Keratinocyte (primary cell): ENCODE data around the gene VWA5B2. TPM values are rescaled to one million over a fixed set of nuclear protein-coding genes. Genes with fewer than 3 reads are reported as not detected.

Source experiments
- DNase-seq: peaks from one replicate; pipeline ENCODE4 v3.0.0-alpha.2; 2011; ENCODE audit warnings: low read depth, missing footprints, low spot score
- FAIRE-seq: peaks from 2 replicates; lab custom pipeline; 2011; peaks lifted over from hg19 to GRCh38; lab: Jason Lieb, UNC
- H2AFZ ChIP-seq: 2 replicates; pipeline ENCODE4 v1.6.0; 2012; ENCODE audit warnings: low read length, control low read depth, inconsistent platforms; ENCODE audit not compliant: control insufficient read depth
- H3K27ac ChIP-seq: 2 replicates; pipeline ENCODE4 v1.5.1; 2011; ENCODE audit warnings: low read length; ENCODE audit not compliant: control insufficient read depth, insufficient read depth
- H3K27me3 ChIP-seq: 3 replicates; pipeline ENCODE4 v1.6.0; 2011; ENCODE audit warnings: low read length; ENCODE audit not compliant: control insufficient read depth, insufficient read depth; ENCODE audit errors: extremely low read depth
- H3K36me3 ChIP-seq, 2 experiments: 2 replicates in 1 of 2; 3 replicates in 1 of 2; pipeline ENCODE4 v1.5.1; 2011; ENCODE audit warnings: low read length in 2 of 2, mild to moderate bottlenecking in 1 of 2; ENCODE audit not compliant: control insufficient read depth in 2 of 2, insufficient read depth in 2 of 2; ENCODE audit errors: extremely low read depth in 1 of 2
- H3K4me1 ChIP-seq: 3 replicates; pipeline ENCODE4 v1.5.1; 2011; ENCODE audit warnings: low read length; ENCODE audit not compliant: control insufficient read depth, insufficient read depth; ENCODE audit errors: extremely low read depth
- H3K4me2 ChIP-seq: 3 replicates; pipeline ENCODE4 v1.6.0; 2011; ENCODE audit warnings: low read depth, low read length; ENCODE audit not compliant: control insufficient read depth, insufficient read depth; ENCODE audit errors: extremely low read depth
- H3K4me3 ChIP-seq, 3 experiments: fragments of 200-600 bp in 1 of 3; sonication (generic) in 1 of 3; 2 replicates in 2 of 3; 3 replicates in 1 of 3; pipeline ENCODE4 v1.5.1; 2011 to 2016; ENCODE audit warnings: low read length in 3 of 3, mild to moderate bottlenecking in 3 of 3, control low read depth in 2 of 3, inconsistent platforms in 1 of 3, low read depth in 1 of 3, mixed read lengths in 1 of 3, mixed run types in 1 of 3, moderate library complexity in 1 of 3; ENCODE audit not compliant: control insufficient read depth in 2 of 3, insufficient read depth in 2 of 3; ENCODE audit errors: extremely low read depth in 1 of 3
- H3K79me2 ChIP-seq: 2 replicates; pipeline ENCODE4 v1.6.0; 2012; ENCODE audit warnings: low read length; ENCODE audit not compliant: control insufficient read depth, insufficient read depth
- H3K9ac ChIP-seq: 3 replicates; pipeline ENCODE4 v1.6.0; 2011; ENCODE audit warnings: low read length; ENCODE audit not compliant: control insufficient read depth, insufficient read depth; ENCODE audit errors: extremely low read depth
- H3K9me1 ChIP-seq: 3 replicates; pipeline ENCODE4 v1.6.0; 2011; ENCODE audit warnings: low read length; ENCODE audit not compliant: control insufficient read depth, insufficient read depth; ENCODE audit errors: extremely low read depth
- H3K9me3 ChIP-seq: 2 replicates; pipeline ENCODE4 v1.5.1; 2012; ENCODE audit warnings: low read depth, low read length; ENCODE audit not compliant: control insufficient read depth
- H4K20me1 ChIP-seq: 3 replicates; pipeline ENCODE4 v1.6.0; 2011; ENCODE audit warnings: low read length; ENCODE audit not compliant: control insufficient read depth, insufficient read depth; ENCODE audit errors: extremely low read depth
- EZH2 ChIP-seq: IDR thresholded peaks from one replicate; pipeline ENCODE4 v1.6.1; 2012; ENCODE audit warnings: inconsistent platforms, mild to moderate bottlenecking, low read length, moderate library complexity
- dilution Hi-C: fragments of 300-500 bp; cut with MboI; formaldehyde crosslinking; loops from one replicate; pipeline ENCODE4 v1.7.0; 2020; ENCODE audit warnings: low sequenced_read_pairs; ENCODE audit not compliant: extremely low pct_ligation_motif_present
- polyA plus RNA-seq, 5 experiments: library from polyadenylated mRNA; depleted of rRNA in 3 of 5; stranded (reverse) in 3 of 5; stranded (forward) in 1 of 5; unstranded in 1 of 5; fragments of >200 nt; gene quantifications; 1 replicate in 1 of 5; 2 replicates in 3 of 5; 3 replicates in 1 of 5; pipeline versions ENCODE4 v1.2.1 to v1.2.3, GENCODE V29; 2011 to 2012; ENCODE audit warnings: missing spikeins in 2 of 5, low read depth in 1 of 5, low replicate concordance in 1 of 5
- TF ChIP-seq, protein P1 (sequence below), 3 experiments: IDR thresholded peaks in 1 of 3; conservative IDR thresholded peaks in 1 of 3; optimal IDR thresholded peaks in 1 of 3; 2 replicates in 2 of 3; 3 replicates in 1 of 3; pipeline versions ENCODE3 to v1.5.1; 2011; ENCODE audit warnings: low read length in 3 of 3, mild to moderate bottlenecking in 3 of 3, moderate library complexity in 2 of 3, control low read depth in 1 of 3, inconsistent platforms in 1 of 3; ENCODE audit not compliant: insufficient read depth in 2 of 3; ENCODE audit errors: extremely low read depth in 1 of 3

The VWA5B2 gene
- polyA plus RNA-seq, 1 donor (not counting 4 experiments of a cell fraction or from before 2014, with no cell fraction given), result not detected

DNA sequence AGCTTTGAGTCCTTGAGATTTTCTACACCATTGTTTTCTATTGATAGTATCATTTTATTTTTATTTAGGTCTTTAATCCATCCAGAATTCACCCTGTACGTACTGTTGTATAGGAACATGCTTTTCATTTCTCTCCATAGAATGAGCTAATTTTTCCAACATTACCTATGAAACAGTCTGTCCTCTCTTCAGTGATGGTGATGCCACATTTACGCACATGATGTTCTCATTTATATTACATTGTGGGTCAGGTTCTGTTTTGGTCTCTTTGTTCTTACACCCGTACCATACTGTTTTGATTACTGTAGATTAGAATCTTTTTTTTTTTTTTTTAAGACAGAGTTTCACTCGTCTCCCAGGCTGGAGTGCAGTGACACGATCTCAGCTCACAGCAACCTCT, 17.7 kb upstream of the VWA5B2 start:
- Histone ChIP-seq H3K4me2 (no peak overlapping the region), H3K36me3 (no peaks in the 10 kb centered on the region), H3K27me3 (peaks cover under 1% of the 10 kb centered on the region), H3K4me1 (no peaks in the 10 kb centered on the region), H3K4me3 (no peak overlapping the region), H3K9me1 (no peaks in the 10 kb centered on the region), H3K79me2 (no peaks in the 10 kb centered on the region), H4K20me1 (no peaks in the 10 kb centered on the region), H3K9me3 (no peaks in the 10 kb centered on the region), H3K9ac (no peak overlapping the region), H2AFZ (no peak overlapping the region), H3K27ac (no peak overlapping the region)
- DNase-seq, result no peak
- dilution Hi-C loops, result no loop called here
- FAIRE-seq, result no peak
- no peak for TF ChIP-seq EZH2
- TF ChIP-seq, protein P1, sequence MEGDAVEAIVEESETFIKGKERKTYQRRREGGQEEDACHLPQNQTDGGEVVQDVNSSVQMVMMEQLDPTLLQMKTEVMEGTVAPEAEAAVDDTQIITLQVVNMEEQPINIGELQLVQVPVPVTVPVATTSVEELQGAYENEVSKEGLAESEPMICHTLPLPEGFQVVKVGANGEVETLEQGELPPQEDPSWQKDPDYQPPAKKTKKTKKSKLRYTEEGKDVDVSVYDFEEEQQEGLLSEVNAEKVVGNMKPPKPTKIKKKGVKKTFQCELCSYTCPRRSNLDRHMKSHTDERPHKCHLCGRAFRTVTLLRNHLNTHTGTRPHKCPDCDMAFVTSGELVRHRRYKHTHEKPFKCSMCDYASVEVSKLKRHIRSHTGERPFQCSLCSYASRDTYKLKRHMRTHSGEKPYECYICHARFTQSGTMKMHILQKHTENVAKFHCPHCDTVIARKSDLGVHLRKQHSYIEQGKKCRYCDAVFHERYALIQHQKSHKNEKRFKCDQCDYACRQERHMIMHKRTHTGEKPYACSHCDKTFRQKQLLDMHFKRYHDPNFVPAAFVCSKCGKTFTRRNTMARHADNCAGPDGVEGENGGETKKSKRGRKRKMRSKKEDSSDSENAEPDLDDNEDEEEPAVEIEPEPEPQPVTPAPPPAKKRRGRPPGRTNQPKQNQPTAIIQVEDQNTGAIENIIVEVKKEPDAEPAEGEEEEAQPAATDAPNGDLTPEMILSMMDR (optimal IDR thresholded peaks at IDR 0.05 in 1 of 3, IDR thresholded peaks at IDR 0.05 in 1 of 3, conservative IDR thresholded peaks at IDR 0.05 in 1 of 3; ENCODE audit: extremely low read depth in 1 of 3, insufficient read depth in 2 of 3, low read length in 3 of 3), result no peak

DNA sequence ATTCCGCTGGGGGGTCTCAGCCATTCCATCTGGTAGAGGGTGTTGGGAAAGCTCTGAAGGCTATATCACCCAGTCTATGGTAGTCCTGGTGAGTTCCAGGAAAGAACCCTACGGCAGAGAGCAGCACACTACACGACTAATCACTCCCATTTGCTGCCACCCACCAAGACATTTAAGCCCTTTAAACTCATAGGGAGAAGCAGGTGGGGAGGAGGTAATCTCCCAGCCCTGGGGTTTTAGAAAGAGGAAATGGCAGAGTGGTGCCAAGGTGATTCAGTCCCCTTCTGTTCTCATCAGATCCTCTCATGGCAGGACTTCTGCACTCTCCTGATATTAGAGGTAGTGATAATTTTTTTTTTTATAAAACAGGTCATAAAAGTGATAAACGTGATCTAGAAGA, 10.6 kb upstream of the VWA5B2 start:
- H3K27me3 ChIP-seq, result no peaks in the 10 kb centered on the region
- no peak overlapping the region for H2AFZ ChIP-seq
- no peak for TF ChIP-seq EZH2
- TF ChIP-seq, protein P1 (optimal IDR thresholded peaks at IDR 0.05 in 1 of 3, IDR thresholded peaks at IDR 0.05 in 1 of 3, conservative IDR thresholded peaks at IDR 0.05 in 1 of 3; ENCODE audit: extremely low read depth in 1 of 3, insufficient read depth in 2 of 3, low read length in 3 of 3), result no peak
- no peak overlapping the region for H3K4me2 ChIP-seq
- H3K9ac ChIP-seq, result no peak overlapping the region
- no peaks in the 10 kb centered on the region for H3K79me2 ChIP-seq
- FAIRE-seq (no peak), DNase-seq (no peak)
- no peaks in the 10 kb centered on the region for H3K9me3 ChIP-seq
- H3K36me3 ChIP-seq, result no peaks in the 10 kb centered on the region
- H4K20me1 ChIP-seq, result no peaks in the 10 kb centered on the region
- dilution Hi-C loops, result no loop called here
- no peaks in the 10 kb centered on the region for H3K4me1 ChIP-seq
- H3K4me3 ChIP-seq, result no peak overlapping the region
- no peaks in the 10 kb centered on the region for H3K9me1 ChIP-seq
- H3K27ac ChIP-seq, result no peak overlapping the region
